ENCODE results near the gene PALM2AKAP2.
A peak's percentile ranks its signal among the peaks of the same experiment; 100 is the strongest.
"Not testable (repeated sequence)": the region's sequence is repeated elsewhere in the genome, so short reads cannot be mapped to it uniquely, and the experiment has no call there.

PALM2AKAP2 gene

GRCh38 chr9:109802491-109802890 is 22.5 kb downstream of the PALM2AKAP2 start:
- no peak for DNase-seq (ENCODE audit: low read depth in 1 of 2, low spot score in 1 of 2)

GRCh38 chr9:109805050-109805449 is 25.1 kb downstream of the PALM2AKAP2 start:
- no peak for DNase-seq (ENCODE audit: low read depth in 1 of 2, low spot score in 1 of 2)

GRCh38 chr9:109806506-109807115 is 26.6 kb downstream of the PALM2AKAP2 start:
- no peak for DNase-seq (ENCODE audit: low read depth in 1 of 2, low spot score in 1 of 2)

GRCh38 chr9:109811876-109812275 is 31.9 kb downstream of the PALM2AKAP2 start:
- no peak for DNase-seq (ENCODE audit: low read depth in 1 of 2, low spot score in 1 of 2)

GRCh38 chr9:109812331-109812730 is 32.3 kb downstream of the PALM2AKAP2 start:
- DNase-seq (ENCODE audit: low read depth in 1 of 2, low spot score in 1 of 2): no peak

- no peak for DNase-seq (ENCODE audit: low read depth in 1 of 2, low spot score in 1 of 2)
Measured at GRCh38 chr9:109812818-109813281, 32.9 kb downstream of the PALM2AKAP2 start.

- no peak for DNase-seq (ENCODE audit: low read depth in 1 of 2, low spot score in 1 of 2)
Measured at GRCh38 chr9:109813303-109813702, 33.3 kb downstream of the PALM2AKAP2 start.

- DNase-seq (ENCODE audit: low read depth in 1 of 2, low spot score in 1 of 2): no peak
Measured at GRCh38 chr9:109813829-109814228, 33.8 kb downstream of the PALM2AKAP2 start.

GRCh38 chr9:109815366-109815947 is 35.5 kb downstream of the PALM2AKAP2 start:
- DNase-seq (ENCODE audit: low read depth in 1 of 2, low spot score in 1 of 2): no peak

- no peak for DNase-seq (ENCODE audit: low read depth in 1 of 2, low spot score in 1 of 2)
Measured at GRCh38 chr9:109816490-109816889, 36.5 kb downstream of the PALM2AKAP2 start.

GRCh38 chr9:109817146-109817845 is 37.3 kb downstream of the PALM2AKAP2 start:
- no peak for DNase-seq (ENCODE audit: low read depth in 1 of 2, low spot score in 1 of 2)

GRCh38 chr9:109817846-109818472 is 38.0 kb downstream of the PALM2AKAP2 start:
- peak in 1 of 2 donors; percentile 12 for DNase-seq (ENCODE audit: low read depth in 1 of 2, low spot score in 1 of 2)

GRCh38 chr9:109821711-109822110 is 41.7 kb downstream of the PALM2AKAP2 start:
- DNase-seq (ENCODE audit: low read depth in 1 of 2, low spot score in 1 of 2): no peak

- DNase-seq (ENCODE audit: low read depth in 1 of 2, low spot score in 1 of 2): not testable (repeated sequence)
Measured at GRCh38 chr9:109825383-109825782, 45.4 kb downstream of the PALM2AKAP2 start.

GRCh38 chr9:109826559-109826958 is 46.6 kb downstream of the PALM2AKAP2 start:
- no peak for DNase-seq (ENCODE audit: low read depth in 1 of 2, low spot score in 1 of 2)

GRCh38 chr9:109828254-109828653 is 48.3 kb downstream of the PALM2AKAP2 start:
- no peak for DNase-seq (ENCODE audit: low read depth in 1 of 2, low spot score in 1 of 2)

Data from activated CD4-positive, alpha-beta T cell treated with anti-CD3 and anti-CD28 coated beads, Interleukin-2, amount 50 U/mL, for 24 hours (primary cell).